ENCODE measurements around the gene AHCTF1.

Gene AHCTF1

GRCh38 chr1:246797597-246797996 lies 134.2 kb downstream of the AHCTF1 start:
- no peak for DNase-seq

GRCh38 chr1:246797157-246797556 lies 134.6 kb downstream of the AHCTF1 start:
- no peak for DNase-seq

GRCh38 chr1:246795906-246796694 lies 135.6 kb downstream of the AHCTF1 start:
- peak; percentile 45 for DNase-seq

GRCh38 chr1:246794828-246795671 lies 136.7 kb downstream of the AHCTF1 start:
- DNase-seq = peak; percentile 83

GRCh38 chr1:246794048-246794827 lies 137.5 kb downstream of the AHCTF1 start:
- no peak for DNase-seq

- DNase-seq = no peak
These were observed 138.3 kb downstream of the AHCTF1 start for GRCh38 chr1:246793356-246793896.

- no peak for DNase-seq
These were observed 139.1 kb downstream of the AHCTF1 start for GRCh38 chr1:246792603-246793002.

GRCh38 chr1:246791303-246791918 lies 140.3 kb downstream of the AHCTF1 start:
- DNase-seq = no peak

- DNase-seq = no peak
These were observed 140.9 kb downstream of the AHCTF1 start for GRCh38 chr1:246790833-246791232.

GRCh38 chr1:246790364-246790763 lies 141.4 kb downstream of the AHCTF1 start:
- DNase-seq = no peak

- DNase-seq = no peak
These were observed 142.1 kb downstream of the AHCTF1 start for GRCh38 chr1:246789454-246790339.

All from NCI-H2029 (cell line).